Measurements from ENCODE around the gene XRCC4.

DNA sequence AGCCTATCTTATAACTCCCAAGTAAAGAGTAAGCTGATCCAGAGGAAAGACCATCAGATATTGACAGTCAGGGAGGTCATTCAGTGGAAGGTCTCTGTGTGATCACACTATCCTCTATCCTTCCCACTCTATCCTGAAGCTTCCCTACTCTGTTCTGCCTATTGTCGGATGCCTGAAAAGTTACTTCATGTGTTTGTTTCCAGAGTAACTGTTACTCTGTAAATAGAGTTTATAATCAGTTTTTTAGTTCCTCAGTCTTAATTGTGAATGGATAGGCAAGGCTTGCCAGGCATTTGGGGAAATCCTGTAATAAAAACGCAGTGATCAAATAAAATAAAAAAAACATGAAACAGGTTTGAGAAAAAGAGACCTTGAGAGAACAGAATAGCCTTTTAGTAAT, 79.8 kb downstream of the XRCC4 start:
- TF ChIP-seq, protein P1, sequence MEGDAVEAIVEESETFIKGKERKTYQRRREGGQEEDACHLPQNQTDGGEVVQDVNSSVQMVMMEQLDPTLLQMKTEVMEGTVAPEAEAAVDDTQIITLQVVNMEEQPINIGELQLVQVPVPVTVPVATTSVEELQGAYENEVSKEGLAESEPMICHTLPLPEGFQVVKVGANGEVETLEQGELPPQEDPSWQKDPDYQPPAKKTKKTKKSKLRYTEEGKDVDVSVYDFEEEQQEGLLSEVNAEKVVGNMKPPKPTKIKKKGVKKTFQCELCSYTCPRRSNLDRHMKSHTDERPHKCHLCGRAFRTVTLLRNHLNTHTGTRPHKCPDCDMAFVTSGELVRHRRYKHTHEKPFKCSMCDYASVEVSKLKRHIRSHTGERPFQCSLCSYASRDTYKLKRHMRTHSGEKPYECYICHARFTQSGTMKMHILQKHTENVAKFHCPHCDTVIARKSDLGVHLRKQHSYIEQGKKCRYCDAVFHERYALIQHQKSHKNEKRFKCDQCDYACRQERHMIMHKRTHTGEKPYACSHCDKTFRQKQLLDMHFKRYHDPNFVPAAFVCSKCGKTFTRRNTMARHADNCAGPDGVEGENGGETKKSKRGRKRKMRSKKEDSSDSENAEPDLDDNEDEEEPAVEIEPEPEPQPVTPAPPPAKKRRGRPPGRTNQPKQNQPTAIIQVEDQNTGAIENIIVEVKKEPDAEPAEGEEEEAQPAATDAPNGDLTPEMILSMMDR (IDR thresholded peaks at IDR 0.05; ENCODE audit: insufficient read depth, low read depth, low read length) = no peak
- no peak for TF ChIP-seq EZH2 (IDR thresholded peaks at IDR 0.05; ENCODE audit: insufficient read depth, low read length)

Measured in astrocyte (in vitro differentiated cells and primary cell).